Duodenal mucosa (tissue), 2 donors: ENCODE data around the gene TPX2.

Source experiments
- H3K27ac ChIP-seq: one replicate; pipeline ENCODE4 v1.7.0; 2013; ENCODE audit warnings: low read depth, low read length
- H3K27me3 ChIP-seq, 2 donors: one replicate each; pipeline ENCODE4 v1.7.0; 2013; ENCODE audit warnings: low read length in 2 of 2, control low read depth in 1 of 2; ENCODE audit not compliant: insufficient read depth in 2 of 2, control insufficient read depth in 1 of 2
- H3K36me3 ChIP-seq, 2 donors: one replicate each; pipeline ENCODE4 v1.7.0; 2013; ENCODE audit warnings: low read length in 2 of 2, control low read depth in 1 of 2; ENCODE audit not compliant: insufficient read depth in 2 of 2, control insufficient read depth in 1 of 2
- H3K4me1 ChIP-seq, 2 donors: one replicate each; pipeline ENCODE4 v1.7.0; 2013; ENCODE audit warnings: low read length in 2 of 2, control low read depth in 1 of 2; ENCODE audit not compliant: insufficient read depth in 2 of 2, control insufficient read depth in 1 of 2
- H3K4me3 ChIP-seq, 2 donors: one replicate each; pipeline ENCODE4 v1.7.0; 2013; ENCODE audit warnings: low read length in 2 of 2, low read depth in 1 of 2
- H3K9ac ChIP-seq, 2 donors: one replicate each; pipeline ENCODE4 v1.7.0; 2013; ENCODE audit warnings: low read length in 2 of 2, low read depth in 1 of 2
- H3K9me3 ChIP-seq, 2 donors: one replicate each; pipeline ENCODE4 v1.7.0; 2013; ENCODE audit warnings: low read length in 2 of 2, control low read depth in 1 of 2; ENCODE audit not compliant: control insufficient read depth in 1 of 2

TPX2 gene

DNA sequence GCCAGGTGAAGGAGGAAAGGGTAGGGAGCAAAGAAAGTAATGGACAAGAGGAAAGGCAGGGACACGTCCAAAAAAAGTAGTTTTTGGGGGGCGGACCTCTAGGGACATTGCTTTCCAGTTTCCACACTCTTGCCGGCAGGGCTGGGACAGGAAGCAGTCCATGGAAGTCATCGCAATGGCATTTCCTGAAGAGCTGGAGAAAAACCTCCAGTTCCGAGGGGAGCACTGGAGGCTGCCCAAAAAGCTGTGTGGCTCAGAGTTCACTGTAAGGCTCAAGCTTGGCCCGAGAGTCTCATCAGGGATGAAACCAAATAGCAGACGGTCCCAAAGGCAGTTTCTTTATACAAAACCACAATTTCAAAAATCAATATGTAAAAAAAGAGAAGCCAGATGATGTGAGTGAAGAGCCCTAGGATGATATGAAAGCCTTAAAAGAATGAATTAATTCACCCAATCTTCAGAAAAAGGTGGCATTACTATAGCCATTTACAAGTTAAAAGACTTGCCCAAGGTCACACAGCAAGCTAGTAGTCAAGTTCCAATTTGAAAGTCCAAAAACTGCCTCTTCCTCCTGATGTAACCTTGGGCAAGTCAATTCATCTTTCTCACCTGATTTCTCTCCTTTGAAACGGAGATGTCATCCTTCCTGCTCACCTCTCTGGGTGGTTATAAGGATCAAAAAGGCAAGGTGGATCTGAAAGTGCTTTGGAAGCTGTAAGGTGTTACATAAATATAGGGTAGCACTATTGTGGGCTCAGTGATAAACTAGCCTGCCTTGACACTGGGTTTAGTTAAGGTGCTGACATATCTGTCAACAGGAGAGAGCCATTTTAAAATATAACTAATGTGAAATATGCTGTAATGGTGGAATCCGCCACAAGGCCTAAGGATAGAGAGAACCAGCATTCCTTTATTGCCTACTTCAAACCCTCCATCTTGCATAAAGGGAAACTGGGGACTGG lies 25.5 kb upstream of the TPX2 start:
- H3K4me3 ChIP-seq, result peak overlapping the region; percentile 19 to 37
- peak overlapping the region; percentile 33 to 40 for H3K9ac ChIP-seq
- no peaks in the 10 kb centered on the region for H3K9me3 ChIP-seq
- no peaks in the 10 kb centered on the region for H3K27me3 ChIP-seq
- peaks cover 73 to 81% of the 10 kb centered on the region in 2 donors for H3K4me1 ChIP-seq
- H3K36me3 ChIP-seq, result peaks cover 20 to 26% of the 10 kb centered on the region in 2 donors
- peak overlapping the region; percentile 73 for H3K27ac ChIP-seq

DNA sequence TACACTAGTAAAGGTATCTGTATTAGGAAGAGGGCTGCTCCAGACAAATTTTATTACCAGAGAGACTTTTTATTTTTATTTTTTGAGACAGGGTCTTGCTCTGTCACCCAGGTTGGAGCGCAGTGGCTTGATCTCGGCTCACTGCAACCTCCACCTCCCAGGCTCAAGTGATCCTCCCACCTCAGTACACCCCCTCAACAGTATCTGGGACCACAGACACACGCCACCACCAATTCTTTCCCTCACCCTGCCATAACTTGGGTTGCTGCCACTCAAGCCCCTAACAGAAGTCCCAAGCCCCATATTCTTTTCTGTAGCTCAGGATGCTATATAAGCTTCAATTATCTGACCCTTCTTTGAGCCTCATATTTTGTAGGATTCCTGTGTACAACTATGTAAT lies 23.3 kb upstream of the TPX2 start:
- Histone ChIP-seq H3K9me3 (no peaks in the 10 kb centered on the region), H3K9ac (no peak overlapping the region), H3K36me3 (peaks cover 16 to 31% of the 10 kb centered on the region in 2 donors), H3K27me3 (no peaks in the 10 kb centered on the region), H3K4me3 (no peak overlapping the region), H3K4me1 (peaks cover 78 to 85% of the 10 kb centered on the region in 2 donors), H3K27ac (no peak overlapping the region)

GRCh38 chr20:31716351-31716750 lies 22.7 kb upstream of the TPX2 start:
- Histone ChIP-seq H3K9me3 (no peaks in the 10 kb centered on the region), H3K4me1 (peaks cover 78 to 79% of the 10 kb centered on the region in 2 donors), H3K27ac (peak overlapping the region; percentile 3), H3K36me3 (peaks cover 11 to 28% of the 10 kb centered on the region in 2 donors), H3K4me3 (peak overlapping the region in 1 of 2 donors; percentile 52), H3K9ac (no peak overlapping the region), H3K27me3 (no peaks in the 10 kb centered on the region)

GRCh38 chr20:31716818-31717477 lies 22.1 kb upstream of the TPX2 start:
- Histone ChIP-seq H3K4me3 (peak overlapping the region; percentile 18 to 52), H3K9ac (peak overlapping the region; percentile 6 to 45), H3K4me1 (peaks cover 77 to 79% of the 10 kb centered on the region in 2 donors)

DNA sequence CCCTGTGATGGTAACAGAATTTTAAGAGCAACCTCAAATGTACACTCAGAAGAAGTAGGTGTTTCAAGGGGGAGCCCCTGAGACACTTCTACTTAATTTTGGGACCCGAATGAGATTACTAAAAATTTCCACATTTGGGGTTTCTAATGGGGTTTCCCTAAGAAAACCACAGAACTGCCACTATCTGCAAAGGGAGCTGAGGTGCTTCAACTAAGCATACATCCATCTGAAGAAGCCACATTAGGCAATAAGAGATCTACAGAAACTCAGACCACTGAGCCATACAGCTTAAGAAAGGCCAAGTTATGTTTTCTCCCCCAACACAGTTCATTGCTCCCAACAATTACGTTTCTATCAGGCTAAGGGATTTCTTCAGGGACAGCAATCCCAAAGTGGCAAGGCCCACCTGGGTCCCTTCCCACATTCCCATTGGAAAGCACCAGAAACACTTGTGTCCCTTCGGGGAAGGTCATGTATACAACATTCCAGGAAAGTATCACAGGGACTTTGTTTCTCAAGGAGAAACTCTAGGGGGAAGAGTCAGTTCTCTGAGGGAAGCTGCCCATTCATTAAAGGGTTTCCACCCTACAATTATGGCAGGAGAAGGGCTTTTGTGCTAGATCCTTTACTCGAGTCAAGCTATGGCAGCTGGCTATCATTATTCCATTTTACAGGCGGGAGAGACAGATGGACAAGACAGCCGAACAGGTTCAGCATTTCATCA lies 21.4 kb upstream of the TPX2 start:
- H3K9me3 ChIP-seq, result no peaks in the 10 kb centered on the region
- H3K27me3 ChIP-seq, result no peaks in the 10 kb centered on the region
- peaks cover 70 to 73% of the 10 kb centered on the region in 2 donors for H3K4me1 ChIP-seq
- peak overlapping the region; percentile 15 for H3K27ac ChIP-seq
- H3K36me3 ChIP-seq, result peaks cover 9 to 25% of the 10 kb centered on the region in 2 donors
- H3K9ac ChIP-seq, result peak overlapping the region in 1 of 2 donors; percentile 45
- H3K4me3 ChIP-seq, result peak overlapping the region; percentile 18 to 52

More at GRCh38 chr20:31716818-31717477, 22.1 kb upstream of the TPX2 start:
- Histone ChIP-seq H3K27me3 (no peaks in the 10 kb centered on the region), H3K36me3 (peaks cover 9 to 26% of the 10 kb centered on the region in 2 donors), H3K9me3 (no peaks in the 10 kb centered on the region), H3K27ac (peak overlapping the region; percentile 3)

- Histone ChIP-seq H3K27me3 (no peaks in the 10 kb centered on the region), H3K27ac (peak overlapping the region; percentile 12), H3K4me1 (peaks cover 57 to 58% of the 10 kb centered on the region in 2 donors), H3K9ac (peak overlapping the region; percentile 45 to 95), H3K36me3 (peaks cover 3 to 18% of the 10 kb centered on the region in 2 donors), H3K9me3 (no peaks in the 10 kb centered on the region), H3K4me3 (peak overlapping the region; percentile 77 to 93)
Observed at GRCh38 chr20:31718952-31719643, 20.0 kb upstream of the TPX2 start.

GRCh38 chr20:31719644-31720485 lies 19.2 kb upstream of the TPX2 start:
- Histone ChIP-seq H3K9ac (peak overlapping the region; percentile 95 to 99), H3K4me3 (peak overlapping the region; percentile 77 to 93), H3K4me1 (peaks cover 56% of the 10 kb centered on the region in 2 donors), H3K27ac (peak overlapping the region; percentile 28), H3K27me3 (no peaks in the 10 kb centered on the region), H3K36me3 (peaks cover 0 to 11% of the 10 kb centered on the region in 2 donors), H3K9me3 (no peaks in the 10 kb centered on the region)

GRCh38 chr20:31720486-31721407 lies 18.3 kb upstream of the TPX2 start:
- peak overlapping the region; percentile 97 for H3K27ac ChIP-seq
- H3K9ac ChIP-seq, result peak overlapping the region; percentile 95 to 99
- H3K4me3 ChIP-seq, result peak overlapping the region; percentile 77 to 93
- H3K9me3 ChIP-seq, result no peaks in the 10 kb centered on the region
- peaks cover 0 to 11% of the 10 kb centered on the region in 2 donors for H3K36me3 ChIP-seq
- no peaks in the 10 kb centered on the region for H3K27me3 ChIP-seq
- peaks cover 55 to 56% of the 10 kb centered on the region in 2 donors for H3K4me1 ChIP-seq
